MM.1S (cell line): Measurements from ENCODE around the gene SYT1.

Source experiments
- DNase-seq: peaks from one replicate; pipeline ENCODE4 v3.0.0-alpha.2; 2015
- H2AFZ ChIP-seq: fragments of 300-600 bp; sonication (generic); 2 replicates; pipeline ENCODE4 v1.6.0; 2016; ENCODE audit warnings: antibody characterized with exemption, low read length
- H3F3A ChIP-seq: fragments of 300-600 bp; sonication (generic); 2 replicates; pipeline ENCODE4 v1.6.1; 2016; ENCODE audit warnings: mild to moderate bottlenecking, antibody characterized with exemption, low read length, moderate library complexity, mixed read lengths; ENCODE audit not compliant: insufficient read depth
- H3K27ac ChIP-seq: fragments of 300-600 bp; sonication (generic); 2 replicates; pipeline ENCODE4 v1.5.1; 2016; ENCODE audit warnings: mild to moderate bottlenecking, low read length
- H3K27me3 ChIP-seq: fragments of 300-600 bp; sonication (generic); replicated peaks from 2 replicates; pipeline ENCODE4 v1.6.0; 2016; ENCODE audit warnings: low read length; ENCODE audit not compliant: insufficient read depth
- H3K36me3 ChIP-seq: fragments of 300-600 bp; sonication (generic); replicated peaks from 2 replicates; pipeline ENCODE4 v1.6.1; 2016; ENCODE audit warnings: mild to moderate bottlenecking, low read length, mixed read lengths; ENCODE audit not compliant: insufficient read depth
- H3K4me1 ChIP-seq: fragments of 300-600 bp; sonication (generic); 2 replicates; pipeline ENCODE4 v1.6.1; 2016; ENCODE audit warnings: low read length, mixed read lengths
- H3K4me2 ChIP-seq: fragments of 300-600 bp; sonication (generic); 2 replicates; pipeline ENCODE4 v1.6.0; 2016; ENCODE audit warnings: low read depth, low read length
- H3K4me3 ChIP-seq: fragments of 300-600 bp; sonication (generic); 2 replicates; pipeline ENCODE4 v1.5.1; 2016; ENCODE audit warnings: low read length, mixed read lengths
- H3K79me2 ChIP-seq: fragments of 300-600 bp; sonication (generic); 2 replicates; pipeline ENCODE4 v1.6.1; 2016; ENCODE audit warnings: mixed run types, low read length, mixed read lengths
- H3K9ac ChIP-seq: fragments of 300-600 bp; sonication (generic); 2 replicates; pipeline ENCODE4 v1.6.1; 2016; ENCODE audit warnings: low read length, mixed read lengths
- H3K9me2 ChIP-seq: fragments of 300-600 bp; sonication (generic); replicated peaks from 2 replicates; pipeline ENCODE4 v1.6.1; 2016; ENCODE audit warnings: mild to moderate bottlenecking, low read length, mixed read lengths; ENCODE audit not compliant: insufficient read depth
- H3K9me3 ChIP-seq: fragments of 300-600 bp; sonication (generic); replicated peaks from 2 replicates; pipeline ENCODE4 v1.6.1; 2016; ENCODE audit warnings: mild to moderate bottlenecking, low read length, mixed read lengths; ENCODE audit not compliant: insufficient read depth
- H4K20me1 ChIP-seq: fragments of 300-600 bp; sonication (generic); 2 replicates; pipeline ENCODE4 v1.6.1; 2016; ENCODE audit warnings: mild to moderate bottlenecking, low read length, moderate library complexity, mixed read lengths; ENCODE audit not compliant: insufficient read depth
- CTCF ChIP-seq: fragments of 300-600 bp; sonication (generic); IDR thresholded peaks from 2 replicates; pipeline ENCODE4 v1.5.1; 2016; ENCODE audit warnings: antibody characterized with exemption, low read length, mixed read lengths
- EZH2 ChIP-seq: fragments of 300-600 bp; sonication (generic); optimal IDR thresholded peaks from 2 replicates; pipeline ENCODE3; 2017; ENCODE audit warnings: low read depth, mild to moderate bottlenecking, antibody characterized with exemption, low read length, mixed read lengths
- EZH2phosphoT487 ChIP-seq: fragments of 300-600 bp; sonication (generic); IDR thresholded peaks from 2 replicates; pipeline ENCODE4 v1.6.1; 2018; ENCODE audit warnings: antibody characterized with exemption, low read length

The SYT1 gene

GRCh38 chr12:79406993-79407392, 542.4 kb downstream of the SYT1 start:
- Histone ChIP-seq H3K79me2 (no peaks in the 10 kb centered on the region), H3K9ac (no peak overlapping the region), H3F3A (no peaks in the 10 kb centered on the region), H3K4me3 (no peak overlapping the region), H3K4me1 (0 out of 2 replicates have a peak, but pooled peaks cover 4% of the 10 kb centered on the region), H3K27me3 (no peaks in the 10 kb centered on the region), H3K9me2 (no peaks in the 10 kb centered on the region), H3K9me3 (no peaks in the 10 kb centered on the region), H2AFZ (no peak overlapping the region), H3K27ac (no peak overlapping the region), H3K36me3 (no peaks in the 10 kb centered on the region), H4K20me1 (no peaks in the 10 kb centered on the region), H3K4me2 (no peak overlapping the region)
- TF ChIP-seq EZH2 (no peak), EZH2phosphoT487 (no peak), CTCF (no peak)
- DNase-seq = no peak

DNA sequence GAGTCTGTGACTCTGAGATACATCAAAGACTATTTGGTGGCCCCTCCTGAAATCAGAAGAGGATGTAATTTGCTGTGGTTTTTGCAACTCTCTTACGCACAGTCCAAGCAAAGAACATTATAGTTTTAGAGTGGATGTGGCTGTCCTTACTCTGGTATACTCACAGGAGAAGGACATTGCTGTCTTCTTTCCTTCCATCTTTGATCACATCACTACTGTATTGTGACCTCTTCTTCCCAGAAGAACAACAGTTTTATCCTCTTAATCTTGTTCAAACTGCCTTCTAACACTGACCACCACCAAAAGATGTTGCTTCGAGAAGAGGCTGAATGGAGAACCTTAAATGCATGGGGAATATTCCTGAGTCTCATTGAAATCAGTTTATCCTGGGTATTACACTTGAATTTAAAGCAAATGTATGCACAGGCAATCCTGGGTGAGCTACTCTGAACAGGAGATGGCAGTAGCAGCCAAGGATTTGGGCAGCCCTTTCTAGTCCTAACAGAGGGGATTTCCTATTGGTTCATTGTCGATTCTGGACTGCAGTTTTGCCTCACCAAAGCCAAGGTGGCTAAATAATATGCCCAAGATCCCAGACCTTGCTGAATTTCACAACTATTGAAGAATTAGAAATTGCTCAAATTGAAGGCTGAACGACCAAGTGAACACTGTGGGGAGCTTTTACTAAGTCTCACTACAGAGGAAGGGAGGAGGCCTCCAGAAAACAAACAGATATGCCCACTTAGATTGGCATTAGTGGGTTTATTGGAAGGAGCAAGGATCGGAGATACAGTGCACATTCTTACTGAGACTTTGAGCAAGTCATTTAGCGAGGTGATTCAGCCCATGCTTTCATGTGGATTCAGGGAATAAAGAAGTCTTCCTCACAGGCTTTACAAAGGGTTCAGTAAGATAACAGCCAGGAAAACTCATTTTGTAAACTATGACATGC, 543.4 kb downstream of the SYT1 start:
- no peak overlapping the region for H3K27ac ChIP-seq

DNA sequence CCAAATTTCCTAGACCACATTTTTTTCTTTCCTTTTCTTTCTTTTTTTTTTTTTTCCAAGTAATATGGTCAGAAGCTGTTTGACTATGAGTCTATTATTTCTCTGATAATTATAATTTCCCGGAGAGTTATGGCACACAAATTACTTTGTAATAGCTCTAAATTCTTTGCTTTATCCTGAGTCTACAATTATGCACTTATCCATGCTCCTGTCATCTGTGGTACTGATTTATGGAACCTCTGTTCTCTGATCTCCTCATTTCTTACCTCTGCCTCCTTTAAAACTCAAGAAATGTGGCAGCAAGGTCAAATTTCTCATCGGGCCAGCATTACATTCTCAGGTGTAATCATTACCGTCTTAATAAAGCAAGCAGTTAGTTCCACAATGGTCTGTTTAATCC, 544.1 kb downstream of the SYT1 start:
- DNase-seq = no peak
- no peak overlapping the region for H3K27ac ChIP-seq
- no peaks in the 10 kb centered on the region for H3K9me2 ChIP-seq
- no peaks in the 10 kb centered on the region for H4K20me1 ChIP-seq
- TF ChIP-seq EZH2phosphoT487 = no peak
- TF ChIP-seq CTCF = no peak
- no peak for TF ChIP-seq EZH2
- no peaks in the 10 kb centered on the region for H3K9me3 ChIP-seq
- no peaks in the 10 kb centered on the region for H3F3A ChIP-seq
- H3K4me2 ChIP-seq = no peak overlapping the region
- no peak overlapping the region for H2AFZ ChIP-seq
- H3K4me1 ChIP-seq = no peaks in the 10 kb centered on the region
- H3K9ac ChIP-seq = no peak overlapping the region
- no peak overlapping the region for H3K4me3 ChIP-seq
- H3K36me3 ChIP-seq = no peaks in the 10 kb centered on the region
- no peaks in the 10 kb centered on the region for H3K79me2 ChIP-seq
- no peaks in the 10 kb centered on the region for H3K27me3 ChIP-seq

More for the DNA sequence above, 543.4 kb downstream of the SYT1 start:
- Histone ChIP-seq H3K9ac (no peak overlapping the region), H3K36me3 (no peaks in the 10 kb centered on the region), H3K4me1 (no peaks in the 10 kb centered on the region), H3F3A (no peaks in the 10 kb centered on the region), H3K9me2 (no peaks in the 10 kb centered on the region), H2AFZ (no peak overlapping the region), H3K27me3 (no peaks in the 10 kb centered on the region), H4K20me1 (no peaks in the 10 kb centered on the region), H3K79me2 (no peaks in the 10 kb centered on the region), H3K4me2 (no peak overlapping the region), H3K9me3 (no peaks in the 10 kb centered on the region), H3K4me3 (no peak overlapping the region)
- TF ChIP-seq EZH2 = no peak
- TF ChIP-seq CTCF = peak; percentile 61
- peak; percentile 60 for DNase-seq
